Thyroid gland (tissue), 4 donors: Measurements from ENCODE around the gene MRPL12.

Experiments
- POLR2A ChIP-seq, 2 donors: fragments of 450-650 bp; IDR thresholded peaks; one replicate each; pipeline ENCODE4 v1.6.1; 2017; ENCODE audit warnings: antibody characterized with exemption in 2 of 2, mild to moderate bottlenecking in 2 of 2, moderate library complexity in 1 of 2
- TF ChIP-seq, protein P1 (sequence below), 6 experiments: fragments of 200-600 bp in 3 of 6; fragments of 450-650 bp in 3 of 6; sonication (generic) in 3 of 6; IDR thresholded peaks; one replicate each; pipeline ENCODE4 v1.5.1; 2016 to 2019; ENCODE audit warnings: antibody characterized with exemption in 6 of 6, mild to moderate bottlenecking in 2 of 6, inconsistent platforms in 1 of 6, moderate library complexity in 1 of 6

- TF ChIP-seq, protein P1, sequence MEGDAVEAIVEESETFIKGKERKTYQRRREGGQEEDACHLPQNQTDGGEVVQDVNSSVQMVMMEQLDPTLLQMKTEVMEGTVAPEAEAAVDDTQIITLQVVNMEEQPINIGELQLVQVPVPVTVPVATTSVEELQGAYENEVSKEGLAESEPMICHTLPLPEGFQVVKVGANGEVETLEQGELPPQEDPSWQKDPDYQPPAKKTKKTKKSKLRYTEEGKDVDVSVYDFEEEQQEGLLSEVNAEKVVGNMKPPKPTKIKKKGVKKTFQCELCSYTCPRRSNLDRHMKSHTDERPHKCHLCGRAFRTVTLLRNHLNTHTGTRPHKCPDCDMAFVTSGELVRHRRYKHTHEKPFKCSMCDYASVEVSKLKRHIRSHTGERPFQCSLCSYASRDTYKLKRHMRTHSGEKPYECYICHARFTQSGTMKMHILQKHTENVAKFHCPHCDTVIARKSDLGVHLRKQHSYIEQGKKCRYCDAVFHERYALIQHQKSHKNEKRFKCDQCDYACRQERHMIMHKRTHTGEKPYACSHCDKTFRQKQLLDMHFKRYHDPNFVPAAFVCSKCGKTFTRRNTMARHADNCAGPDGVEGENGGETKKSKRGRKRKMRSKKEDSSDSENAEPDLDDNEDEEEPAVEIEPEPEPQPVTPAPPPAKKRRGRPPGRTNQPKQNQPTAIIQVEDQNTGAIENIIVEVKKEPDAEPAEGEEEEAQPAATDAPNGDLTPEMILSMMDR (IDR thresholded peaks at IDR 0.05), result no peak
- TF ChIP-seq POLR2A (IDR thresholded peaks at IDR 0.05), result no peak
Observed at GRCh38 chr17:81664051-81664470, 39.1 kb upstream of the MRPL12 start.
